T-helper 17 cell (primary cell): Measurements from ENCODE around the gene MAMDC2. TPM values are rescaled to one million over a fixed set of nuclear protein-coding genes. Genes with fewer than 3 reads are reported as not detected.
A peak's percentile ranks its signal among the peaks of the same experiment; 100 is the strongest.

Source experiments
- ATAC-seq: fragments of 150-1000 bp; cut with Tn5 transposase; 2 replicates; pipeline ENCODE4 v1.10.0; 2021; ENCODE audit warnings: mild to moderate bottlenecking, moderate library complexity
- DNase-seq, 3 donors: peaks; one replicate each; pipeline versions ENCODE4 v3.0.0 to v3.0.0-alpha.2; 2020 to 2021
- H3K9me3 ChIP-seq: one replicate; pipeline ENCODE4 v1.7.0; 2013; ENCODE audit warnings: low read length, mild to moderate bottlenecking; ENCODE audit not compliant: control insufficient read depth, poor library complexity, severe bottlenecking
- H3K27ac Mint-ChIP-seq: one replicate; pipeline ENCODE4 v1.8.0; 2022; ENCODE audit warnings: mild to moderate bottlenecking, moderate library complexity, mixed read lengths
- H3K27me3 Mint-ChIP-seq: one replicate; pipeline ENCODE4 v1.8.0; 2022; ENCODE audit warnings: mixed read lengths
- H3K36me3 Mint-ChIP-seq: one replicate; pipeline ENCODE4 v1.8.0; 2022; ENCODE audit warnings: low read depth, mixed read lengths
- H3K4me1 Mint-ChIP-seq: one replicate; pipeline ENCODE4 v1.8.0; 2022; ENCODE audit warnings: mild to moderate bottlenecking, mixed read lengths
- H3K4me3 Mint-ChIP-seq: one replicate; pipeline ENCODE4 v1.8.0; 2022; ENCODE audit warnings: mild to moderate bottlenecking, moderate library complexity, mixed read lengths
- total RNA-seq, 4 donors: library from RNA in 2 of 4; stranded (reverse) in 2 of 4; gene quantifications; one replicate each; pipeline ENCODE4 v1.2.3 and lab custom pipeline; 2022 to 2026

The MAMDC2 gene
- total RNA-seq, 2 donors from 2014 or later, result 0.07 TPM; not detected in 1

- Mint-ChIP-seq H3K4me3 (peak overlapping the region; percentile 10), H3K36me3 (peaks cover 8% of the 10 kb centered on the region), H3K4me1 (peaks cover 13% of the 10 kb centered on the region), H3K27ac (no peak overlapping the region), H3K27me3 (peaks cover 53% of the 10 kb centered on the region)
- no peaks in the 10 kb centered on the region for H3K9me3 ChIP-seq
- no peak for DNase-seq
- no peak for ATAC-seq
Observed at GRCh38 chr9:70043285-70043684, 363 bp upstream of the MAMDC2 start.

GRCh38 chr9:70044490-70045307 is 1.1 kb downstream of the MAMDC2 start:
- peak overlapping the region; percentile 86 for H3K4me3 Mint-ChIP-seq
- no peaks in the 10 kb centered on the region for H3K9me3 ChIP-seq
- H3K4me1 Mint-ChIP-seq, result peaks cover 13% of the 10 kb centered on the region
- DNase-seq (no peak), ATAC-seq (peak; percentile 40)
- H3K27me3 Mint-ChIP-seq, result peaks cover 66% of the 10 kb centered on the region
- peaks cover 8% of the 10 kb centered on the region for H3K36me3 Mint-ChIP-seq
- H3K27ac Mint-ChIP-seq, result peak overlapping the region; percentile 51

- DNase-seq, result no peak
- H3K9me3 ChIP-seq, result no peaks in the 10 kb centered on the region
- Mint-ChIP-seq H3K27ac (no peak overlapping the region), H3K27me3 (peaks cover 73% of the 10 kb centered on the region), H3K4me3 (peak overlapping the region; percentile 2), H3K4me1 (peaks cover 13% of the 10 kb centered on the region), H3K36me3 (peaks cover 8% of the 10 kb centered on the region)
- no peak for ATAC-seq
Observed at GRCh38 chr9:70045452-70045851, 1.8 kb downstream of the MAMDC2 start.

GRCh38 chr9:70046274-70047070 is 2.8 kb downstream of the MAMDC2 start:
- Mint-ChIP-seq H3K4me1 (peaks cover 13% of the 10 kb centered on the region), H3K27ac (no peak overlapping the region), H3K4me3 (no peak overlapping the region), H3K36me3 (peaks cover 8% of the 10 kb centered on the region), H3K27me3 (peaks cover 80% of the 10 kb centered on the region)
- ATAC-seq (no peak), DNase-seq (no peak)
- no peaks in the 10 kb centered on the region for H3K9me3 ChIP-seq

- H3K9me3 ChIP-seq, result no peaks in the 10 kb centered on the region
- Mint-ChIP-seq H3K27ac (no peak overlapping the region), H3K27me3 (peaks cover 67% of the 10 kb centered on the region), H3K4me1 (peaks cover 9% of the 10 kb centered on the region), H3K4me3 (no peak overlapping the region), H3K36me3 (peaks cover 3% of the 10 kb centered on the region)
- no peak for DNase-seq
- ATAC-seq, result no peak
Observed at GRCh38 chr9:70049236-70049635, 5.6 kb downstream of the MAMDC2 start.

- peaks cover 4% of the 10 kb centered on the region for H3K4me1 Mint-ChIP-seq
- no peak overlapping the region for H3K4me3 Mint-ChIP-seq
- no peaks in the 10 kb centered on the region for H3K36me3 Mint-ChIP-seq
- H3K9me3 ChIP-seq, result no peaks in the 10 kb centered on the region
- DNase-seq (no peak), ATAC-seq (no peak)
- peaks cover 62% of the 10 kb centered on the region for H3K27me3 Mint-ChIP-seq
- no peak overlapping the region for H3K27ac Mint-ChIP-seq
Observed at GRCh38 chr9:70049672-70050271, 6.1 kb downstream of the MAMDC2 start.

GRCh38 chr9:70052768-70053167 is 9.1 kb downstream of the MAMDC2 start:
- peaks cover 49% of the 10 kb centered on the region for H3K27me3 Mint-ChIP-seq
- H3K36me3 Mint-ChIP-seq, result no peaks in the 10 kb centered on the region
- DNase-seq (no peak), ATAC-seq (no peak)
- H3K27ac Mint-ChIP-seq, result no peak overlapping the region
- no peaks in the 10 kb centered on the region for H3K9me3 ChIP-seq
- no peak overlapping the region for H3K4me3 Mint-ChIP-seq
- H3K4me1 Mint-ChIP-seq, result no peaks in the 10 kb centered on the region

- no peaks in the 10 kb centered on the region for H3K4me1 Mint-ChIP-seq
- no peak overlapping the region for H3K27ac Mint-ChIP-seq
- H3K27me3 Mint-ChIP-seq, result peaks cover 38% of the 10 kb centered on the region
- ATAC-seq (no peak), DNase-seq (no peak)
- no peak overlapping the region for H3K4me3 Mint-ChIP-seq
- no peaks in the 10 kb centered on the region for H3K36me3 Mint-ChIP-seq
- no peaks in the 10 kb centered on the region for H3K9me3 ChIP-seq
Observed at GRCh38 chr9:70053864-70054263, 10.2 kb downstream of the MAMDC2 start.

- H3K36me3 Mint-ChIP-seq, result no peaks in the 10 kb centered on the region
- H3K4me3 Mint-ChIP-seq, result no peak overlapping the region
- ATAC-seq, result no peak
- peaks cover 38% of the 10 kb centered on the region for H3K27me3 Mint-ChIP-seq
- H3K4me1 Mint-ChIP-seq, result no peaks in the 10 kb centered on the region
- no peaks in the 10 kb centered on the region for H3K9me3 ChIP-seq
- H3K27ac Mint-ChIP-seq, result no peak overlapping the region
- no peak for DNase-seq
Observed at GRCh38 chr9:70054521-70054920, 10.9 kb downstream of the MAMDC2 start.

- DNase-seq (no peak), ATAC-seq (no peak)
- Mint-ChIP-seq H3K36me3 (no peaks in the 10 kb centered on the region), H3K27ac (no peak overlapping the region), H3K27me3 (peaks cover 30% of the 10 kb centered on the region), H3K4me1 (no peaks in the 10 kb centered on the region), H3K4me3 (no peak overlapping the region)
- no peaks in the 10 kb centered on the region for H3K9me3 ChIP-seq
Observed at GRCh38 chr9:70055406-70056210, 12.0 kb downstream of the MAMDC2 start.

- ATAC-seq (no peak), DNase-seq (no peak)
- no peaks in the 10 kb centered on the region for H3K36me3 Mint-ChIP-seq
- H3K4me3 Mint-ChIP-seq, result no peak overlapping the region
- H3K27ac Mint-ChIP-seq, result no peak overlapping the region
- no peaks in the 10 kb centered on the region for H3K9me3 ChIP-seq
- no peaks in the 10 kb centered on the region for H3K4me1 Mint-ChIP-seq
- H3K27me3 Mint-ChIP-seq, result peaks cover 22% of the 10 kb centered on the region
Observed at GRCh38 chr9:70056211-70056944, 12.7 kb downstream of the MAMDC2 start.

- H3K36me3 Mint-ChIP-seq, result no peaks in the 10 kb centered on the region
- H3K9me3 ChIP-seq, result no peaks in the 10 kb centered on the region
- peaks cover 26% of the 10 kb centered on the region for H3K27me3 Mint-ChIP-seq
- H3K4me3 Mint-ChIP-seq, result no peak overlapping the region
- H3K27ac Mint-ChIP-seq, result no peak overlapping the region
- ATAC-seq (no peak), DNase-seq (no peak)
- H3K4me1 Mint-ChIP-seq, result no peaks in the 10 kb centered on the region
Observed at GRCh38 chr9:70058569-70059116, 15.0 kb downstream of the MAMDC2 start.
